ENCODE data around the gene APOL3.
"Not testable (repeated sequence)": the region's sequence is repeated elsewhere in the genome, so short reads cannot be mapped to it uniquely, and the experiment has no call there.

APOL3 gene

GRCh38 chr22:36193171-36193570 is 32.6 kb upstream of the APOL3 start:
- DNase-seq (ENCODE audit: low read depth in 2 of 2) = no peak

- DNase-seq (ENCODE audit: low read depth in 2 of 2) = no peak
Measured at GRCh38 chr22:36192542-36192941, 32.0 kb upstream of the APOL3 start.

- DNase-seq (ENCODE audit: low read depth in 2 of 2) = no peak
Measured at GRCh38 chr22:36191106-36191836, 30.7 kb upstream of the APOL3 start.

GRCh38 chr22:36187862-36188261 is 27.3 kb upstream of the APOL3 start:
- DNase-seq (ENCODE audit: low read depth in 2 of 2) = not testable (repeated sequence)

GRCh38 chr22:36185828-36186624 is 25.5 kb upstream of the APOL3 start:
- DNase-seq (ENCODE audit: low read depth in 2 of 2) = no peak

GRCh38 chr22:36184433-36185025 is 24.0 kb upstream of the APOL3 start:
- DNase-seq (ENCODE audit: low read depth in 2 of 2) = no peak

GRCh38 chr22:36183446-36183845 is 22.9 kb upstream of the APOL3 start:
- DNase-seq (ENCODE audit: low read depth in 2 of 2) = no peak

GRCh38 chr22:36182857-36183256 is 22.3 kb upstream of the APOL3 start:
- DNase-seq (ENCODE audit: low read depth in 2 of 2) = no peak

- no peak for DNase-seq (ENCODE audit: low read depth in 2 of 2)
Measured at GRCh38 chr22:36182056-36182455, 21.5 kb upstream of the APOL3 start.

GRCh38 chr22:36180928-36181327 is 20.4 kb upstream of the APOL3 start:
- DNase-seq (ENCODE audit: low read depth in 2 of 2) = no peak

- DNase-seq (ENCODE audit: low read depth in 2 of 2) = no peak
Measured at GRCh38 chr22:36180038-36180880, 19.7 kb upstream of the APOL3 start.

- DNase-seq (ENCODE audit: low read depth in 2 of 2) = no peak
Measured at GRCh38 chr22:36177160-36177559, 16.6 kb upstream of the APOL3 start.

GRCh38 chr22:36175892-36176291 is 15.3 kb upstream of the APOL3 start:
- DNase-seq (ENCODE audit: low read depth in 2 of 2) = no peak

- DNase-seq (ENCODE audit: low read depth in 2 of 2) = no peak
Measured at GRCh38 chr22:36171941-36172340, 11.4 kb upstream of the APOL3 start.

- DNase-seq (ENCODE audit: low read depth in 2 of 2) = no peak
Measured at GRCh38 chr22:36166518-36167220, 6.1 kb upstream of the APOL3 start.

GRCh38 chr22:36166086-36166485 is 5.5 kb upstream of the APOL3 start:
- DNase-seq (ENCODE audit: low read depth in 2 of 2) = no peak

- DNase-seq (ENCODE audit: low read depth in 2 of 2) = no peak
Measured at GRCh38 chr22:36165141-36165540, 4.6 kb upstream of the APOL3 start.

- DNase-seq (ENCODE audit: low read depth in 2 of 2) = no peak
Measured at GRCh38 chr22:36164621-36165020, 4.1 kb upstream of the APOL3 start.

- no peak for DNase-seq (ENCODE audit: low read depth in 2 of 2)
Measured at GRCh38 chr22:36163497-36163896, 2.9 kb upstream of the APOL3 start.

GRCh38 chr22:36162127-36163034 is 1.8 kb upstream of the APOL3 start:
- DNase-seq (ENCODE audit: low read depth in 2 of 2) = no peak
